GM19468 (cell line): Measurements from ENCODE around the gene RFLNA.

Experiments
- ATAC-seq: cut with Tn5 transposase; IDR thresholded peaks from one replicate; pipeline ENCODE4 v1.9.1; 2021; ENCODE audit warnings: mild to moderate bottlenecking, moderate library complexity, moderate number of reproducible peaks; ENCODE audit not compliant: unreplicated experiment; ENCODE audit errors: extremely low read depth

The RFLNA gene

DNA sequence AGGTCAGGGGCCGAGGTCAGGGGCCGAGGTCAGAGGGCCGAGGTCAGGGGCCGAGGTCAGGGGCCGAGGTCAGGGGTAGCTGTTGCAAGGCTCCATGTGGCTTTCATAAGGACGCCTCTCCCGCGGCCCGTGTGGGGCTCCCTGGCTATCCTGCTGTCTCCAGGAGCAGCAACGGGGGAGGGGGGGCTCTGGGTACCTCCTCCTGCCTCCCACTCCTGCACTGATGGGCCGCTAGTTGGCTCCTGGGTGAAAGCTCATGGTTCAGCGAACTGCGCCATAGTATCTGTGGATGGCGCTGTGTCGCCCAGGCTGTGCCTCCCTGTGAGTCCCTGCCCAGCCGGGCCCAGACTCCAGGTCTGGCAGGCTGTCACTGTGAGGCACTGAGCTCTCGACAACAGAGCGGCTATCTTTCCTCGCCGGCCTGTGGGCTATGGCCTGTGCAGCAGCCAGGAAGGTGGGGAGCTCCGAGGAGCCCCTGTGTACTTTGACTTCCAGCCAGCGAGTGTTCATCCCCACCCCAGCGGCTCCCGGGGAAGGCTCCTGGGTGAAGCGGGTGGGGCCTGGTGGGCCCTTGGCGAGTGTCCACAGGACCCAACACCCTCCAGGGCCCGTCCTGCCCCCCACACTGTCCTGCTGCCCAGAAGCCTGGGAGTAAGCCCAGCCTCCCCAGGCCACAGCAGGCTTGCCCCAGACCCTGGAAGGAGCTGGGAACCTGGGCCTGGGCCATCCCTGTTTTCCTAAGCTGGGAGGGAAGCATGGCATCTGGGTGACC is 8.1 kb downstream of the RFLNA start:
- ATAC-seq = no peak

DNA sequence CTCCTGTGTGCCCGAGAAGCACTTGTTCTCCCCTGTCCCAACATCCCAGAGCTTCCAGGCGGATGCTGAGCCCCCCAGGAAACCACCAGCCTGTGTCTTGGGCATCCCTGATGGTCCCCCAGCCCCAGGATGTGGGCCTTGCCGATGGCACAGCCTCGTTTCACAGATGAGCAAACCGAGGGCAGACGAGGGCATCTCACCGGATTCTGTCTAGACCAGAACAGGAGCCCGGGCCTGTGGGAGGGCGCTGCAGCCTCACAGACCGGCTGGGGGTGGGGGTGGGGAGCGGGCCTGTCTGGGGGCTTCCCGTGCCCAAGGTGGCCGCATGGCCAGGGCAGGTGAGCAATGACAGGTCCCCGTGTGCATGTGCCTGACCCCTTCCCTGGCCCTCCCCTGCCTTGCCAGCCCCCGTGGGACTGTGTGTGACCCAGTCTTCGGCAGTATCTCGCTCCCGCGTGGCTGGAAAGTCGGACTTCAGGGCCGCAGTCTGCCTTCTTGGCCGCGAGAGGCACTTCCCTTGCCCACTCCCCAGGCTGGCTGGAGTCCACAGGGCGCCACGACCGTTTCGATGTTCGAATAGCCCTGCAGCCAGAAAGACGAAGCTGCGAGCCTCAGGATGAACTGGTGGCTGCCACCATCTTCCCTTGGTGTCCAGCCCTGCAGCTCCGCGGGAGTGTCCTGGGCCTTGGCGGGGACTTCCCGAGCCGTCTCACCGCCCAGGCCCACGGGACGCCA is 8.9 kb downstream of the RFLNA start:
- no peak for ATAC-seq

DNA sequence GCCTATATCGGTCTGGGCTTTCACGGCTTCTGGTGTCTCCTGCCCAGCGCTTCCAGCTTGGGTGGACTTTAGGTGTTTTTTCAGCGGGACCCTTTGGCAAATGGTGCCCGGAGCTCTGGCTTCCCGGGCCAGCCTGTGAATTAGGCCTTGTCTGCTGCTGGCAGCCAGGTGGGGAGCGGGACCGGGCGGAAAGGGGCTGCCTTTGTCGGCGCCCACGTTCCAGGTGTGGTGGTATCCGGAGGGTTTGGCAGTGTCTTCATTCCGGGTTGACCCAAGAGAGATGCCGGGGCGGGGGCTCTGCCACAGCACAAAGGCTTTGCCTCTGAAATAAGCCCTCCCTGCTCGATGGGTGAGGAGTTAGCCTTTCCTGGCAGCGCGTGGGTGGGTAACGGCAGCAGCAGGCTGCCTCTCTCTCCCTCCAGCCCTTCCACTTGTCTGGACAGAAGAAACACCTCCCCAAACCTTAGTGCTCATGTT is 9.5 kb downstream of the RFLNA start:
- ATAC-seq = no peak

DNA sequence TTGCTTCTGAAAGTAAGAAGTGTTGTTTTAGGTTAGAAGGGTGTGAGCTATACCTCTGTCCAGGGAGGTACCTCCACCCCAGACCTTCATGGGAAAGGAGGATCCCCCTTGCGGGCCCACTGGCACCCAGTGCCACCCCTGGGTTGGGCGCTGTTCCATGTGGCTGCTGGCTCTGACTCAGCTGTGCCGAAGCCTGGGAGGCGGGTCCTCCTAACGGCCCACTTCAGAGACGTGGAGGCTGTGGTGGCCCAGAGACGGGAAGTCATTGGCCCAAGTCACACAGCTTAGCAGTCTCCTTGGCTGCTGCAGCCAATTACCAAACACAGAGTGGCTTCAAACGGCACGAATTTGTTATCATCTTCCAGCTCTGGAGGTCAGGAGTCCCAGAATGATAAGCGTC is 10.2 kb downstream of the RFLNA start:
- ATAC-seq = no peak

DNA sequence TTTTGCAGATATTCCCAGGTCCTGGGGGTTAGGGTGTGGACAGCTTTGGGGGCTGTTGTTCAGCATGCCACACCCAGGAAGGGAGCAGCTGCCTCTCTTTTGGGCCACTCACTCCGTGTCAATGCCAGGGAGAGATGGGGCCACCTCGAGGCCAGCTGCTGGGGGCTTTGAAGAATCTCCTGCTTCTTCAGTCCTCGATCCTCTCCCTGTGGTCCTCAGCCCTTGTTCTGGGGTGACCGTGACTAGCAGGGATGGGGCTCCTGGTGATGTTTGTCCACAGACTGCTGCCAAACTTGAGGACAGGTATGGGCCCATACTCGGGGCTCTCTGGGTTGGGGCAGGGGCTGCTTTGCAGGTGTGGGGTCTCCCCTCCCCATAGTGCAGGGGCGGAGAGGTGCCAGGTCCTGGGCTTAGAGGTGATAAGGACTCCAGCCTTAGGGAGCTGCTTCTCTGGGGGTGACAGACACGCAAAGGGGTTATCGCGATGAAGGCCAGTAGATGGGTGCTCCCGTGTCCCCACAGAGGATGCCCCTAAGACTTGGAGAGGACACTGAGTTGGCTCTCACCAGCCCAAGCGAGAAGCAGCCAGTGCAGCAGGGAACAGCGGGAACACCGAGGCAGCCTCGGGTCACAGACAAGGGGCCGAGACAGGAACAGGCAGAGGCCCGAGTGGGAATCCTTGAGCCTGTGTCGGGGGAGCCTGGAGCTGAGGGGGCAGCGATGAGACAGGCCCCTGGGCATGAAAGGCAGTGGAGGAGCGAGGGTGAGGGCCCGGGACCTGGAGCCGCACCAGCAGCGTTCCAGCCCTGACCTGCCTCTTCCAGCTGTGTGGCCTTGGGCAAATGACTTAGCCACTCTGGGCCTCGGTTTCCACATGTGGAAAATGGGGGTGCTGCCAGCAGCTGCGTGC is 11.1 kb downstream of the RFLNA start:
- no peak for ATAC-seq

DNA sequence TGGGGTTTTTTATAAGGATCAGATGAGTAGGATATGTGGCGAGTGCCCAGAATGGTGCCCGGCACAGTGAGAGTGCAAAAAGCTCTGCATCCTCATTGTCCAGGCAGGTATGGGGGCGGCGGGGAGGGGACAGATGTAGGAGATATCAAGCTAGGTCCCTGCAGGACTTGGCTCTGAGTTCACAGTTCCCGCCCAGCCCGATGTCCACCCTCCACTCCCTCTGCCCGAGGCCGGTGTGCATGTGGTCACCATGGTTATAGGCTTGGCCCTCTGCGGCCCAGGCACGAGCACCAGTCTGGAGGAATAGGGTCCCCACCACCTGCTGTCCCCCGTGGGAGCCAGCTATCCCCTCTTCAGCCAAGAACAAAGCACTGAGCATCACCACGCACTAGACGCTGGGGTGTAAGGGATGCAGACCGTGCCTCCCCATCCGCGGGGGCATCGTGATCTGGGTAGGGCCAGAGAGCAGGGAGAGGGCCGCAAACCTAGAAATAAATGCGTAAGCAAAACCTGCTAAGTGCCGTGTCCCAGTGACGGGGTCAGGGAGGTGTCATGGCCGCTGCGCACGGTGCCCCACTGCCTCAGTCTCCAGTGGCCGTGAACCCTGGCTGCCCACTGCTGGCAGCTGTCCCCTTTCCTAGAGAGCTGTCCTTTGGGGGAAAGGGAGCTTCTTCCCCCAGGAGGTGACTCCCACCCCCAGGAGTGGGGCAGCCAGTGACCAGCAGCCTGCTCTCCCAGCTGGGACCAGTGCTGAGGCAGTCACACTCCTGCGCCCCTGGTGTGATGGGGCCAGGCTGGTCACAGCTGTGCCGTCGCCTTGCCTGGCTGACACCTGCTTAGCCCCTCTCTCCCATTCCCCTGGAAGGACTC is 12.0 kb downstream of the RFLNA start:
- no peak for ATAC-seq

DNA sequence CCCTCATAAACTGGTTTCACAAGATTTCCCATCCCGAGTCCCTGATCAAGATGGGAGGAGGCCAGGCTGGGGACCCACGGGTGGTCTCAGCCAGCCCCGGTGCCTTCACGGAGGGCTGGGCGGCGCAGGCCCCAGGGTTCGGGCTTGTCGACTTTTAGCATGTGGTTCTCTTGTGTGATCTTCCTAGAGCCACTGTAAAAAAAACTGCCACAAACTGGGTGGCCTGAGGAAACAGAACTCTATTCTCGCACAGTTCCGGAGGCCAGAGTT is 12.6 kb downstream of the RFLNA start:
- ATAC-seq = no peak

DNA sequence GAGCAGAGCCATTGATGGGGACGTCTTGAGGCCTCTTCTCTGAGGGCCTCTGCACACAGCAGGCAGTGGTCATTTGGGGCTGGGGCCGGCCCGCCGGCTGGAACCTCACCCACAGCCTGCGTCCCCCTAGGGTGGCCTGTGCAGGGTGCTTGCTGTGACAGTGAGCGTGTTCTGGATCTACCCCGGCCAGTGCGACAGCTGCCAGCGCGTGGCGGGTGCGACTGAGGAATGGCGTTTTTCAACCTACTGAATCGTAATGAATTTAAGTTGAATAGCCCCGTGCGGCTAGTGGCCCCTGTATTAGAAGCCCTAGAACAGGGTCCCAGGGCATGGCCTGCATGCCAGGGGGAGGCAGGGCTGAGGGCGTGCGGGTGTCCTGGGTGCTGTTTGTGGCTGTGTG is 13.8 kb downstream of the RFLNA start:
- ATAC-seq = no peak

DNA sequence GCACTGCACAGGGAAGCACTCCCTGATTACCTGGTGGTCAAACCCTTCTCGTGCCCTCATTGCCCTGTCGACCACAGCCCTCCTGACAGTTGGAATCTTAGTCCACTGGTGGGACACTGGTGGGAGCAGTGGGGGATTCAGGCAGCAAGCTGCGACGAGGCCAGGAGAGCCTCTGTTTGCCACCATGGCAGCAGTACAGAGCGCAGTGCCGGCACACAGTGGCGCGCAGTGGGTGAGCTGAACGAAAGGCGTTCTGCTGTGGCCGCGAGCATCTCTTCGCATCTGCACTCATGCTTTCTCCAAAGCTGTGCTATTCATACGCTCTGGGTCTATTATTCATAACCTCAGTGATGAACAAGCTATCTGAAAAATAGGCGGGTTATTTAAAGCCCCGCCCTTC is 14.3 kb downstream of the RFLNA start:
- no peak for ATAC-seq

DNA sequence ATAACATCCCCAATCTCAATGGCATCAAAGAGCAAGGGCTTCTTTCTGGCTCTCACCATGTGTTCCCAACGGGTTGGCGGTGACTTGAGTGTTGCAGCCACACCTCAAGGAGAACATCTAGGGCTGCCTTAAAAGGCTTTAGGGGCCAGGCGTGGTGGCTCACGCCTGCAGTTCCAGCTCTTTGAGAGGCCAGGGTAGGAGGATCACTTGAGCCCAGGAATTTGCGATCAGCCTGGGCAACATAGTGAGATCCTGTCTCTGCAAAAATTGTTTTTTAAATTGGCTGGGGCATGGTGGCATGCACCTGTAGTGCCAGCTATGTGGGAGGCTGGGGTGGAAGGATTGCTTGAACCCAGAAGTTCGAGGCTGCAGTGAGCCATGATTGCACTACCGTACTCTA is 14.9 kb downstream of the RFLNA start:
- ATAC-seq = no peak

DNA sequence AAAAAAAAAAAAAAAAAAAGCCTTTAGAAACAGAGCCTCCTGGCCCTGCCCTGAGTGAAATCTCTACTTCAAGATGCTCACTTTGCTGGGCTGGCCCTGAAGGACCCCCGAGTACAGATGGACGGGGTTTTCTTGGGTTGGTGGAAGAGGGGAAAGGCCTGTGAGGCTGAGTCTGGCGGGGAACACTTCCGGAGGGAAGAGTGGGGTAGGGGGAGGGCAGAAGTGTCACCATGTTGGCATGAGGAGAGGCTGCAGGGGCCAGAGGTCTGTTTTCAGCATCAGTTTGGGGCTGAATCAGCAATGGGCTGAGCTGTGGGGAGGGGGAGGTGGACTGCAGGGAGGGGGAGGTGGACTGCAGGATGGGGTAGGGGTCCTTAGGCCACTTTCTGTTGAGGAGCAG is 15.3 kb downstream of the RFLNA start:
- no peak for ATAC-seq

DNA sequence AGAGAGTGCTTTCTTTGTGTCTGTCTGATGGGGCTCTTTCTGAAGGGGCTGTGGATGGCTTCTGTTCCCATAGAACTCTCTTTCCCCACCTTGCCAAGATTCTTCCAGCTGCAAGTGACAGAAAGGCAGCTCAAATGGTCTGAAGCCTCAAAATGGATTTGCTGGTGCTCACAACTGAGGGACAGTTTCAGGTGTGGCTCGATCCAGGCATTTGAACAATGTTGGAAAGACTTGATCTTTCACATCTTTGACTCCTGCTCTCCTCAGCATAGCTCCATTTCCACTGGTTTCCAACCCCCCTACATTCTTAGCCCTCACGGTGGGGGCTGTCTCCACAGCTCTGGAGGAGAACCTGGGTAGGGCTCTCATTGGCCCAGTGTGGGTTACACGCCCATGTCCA is 15.9 kb downstream of the RFLNA start:
- no peak for ATAC-seq

DNA sequence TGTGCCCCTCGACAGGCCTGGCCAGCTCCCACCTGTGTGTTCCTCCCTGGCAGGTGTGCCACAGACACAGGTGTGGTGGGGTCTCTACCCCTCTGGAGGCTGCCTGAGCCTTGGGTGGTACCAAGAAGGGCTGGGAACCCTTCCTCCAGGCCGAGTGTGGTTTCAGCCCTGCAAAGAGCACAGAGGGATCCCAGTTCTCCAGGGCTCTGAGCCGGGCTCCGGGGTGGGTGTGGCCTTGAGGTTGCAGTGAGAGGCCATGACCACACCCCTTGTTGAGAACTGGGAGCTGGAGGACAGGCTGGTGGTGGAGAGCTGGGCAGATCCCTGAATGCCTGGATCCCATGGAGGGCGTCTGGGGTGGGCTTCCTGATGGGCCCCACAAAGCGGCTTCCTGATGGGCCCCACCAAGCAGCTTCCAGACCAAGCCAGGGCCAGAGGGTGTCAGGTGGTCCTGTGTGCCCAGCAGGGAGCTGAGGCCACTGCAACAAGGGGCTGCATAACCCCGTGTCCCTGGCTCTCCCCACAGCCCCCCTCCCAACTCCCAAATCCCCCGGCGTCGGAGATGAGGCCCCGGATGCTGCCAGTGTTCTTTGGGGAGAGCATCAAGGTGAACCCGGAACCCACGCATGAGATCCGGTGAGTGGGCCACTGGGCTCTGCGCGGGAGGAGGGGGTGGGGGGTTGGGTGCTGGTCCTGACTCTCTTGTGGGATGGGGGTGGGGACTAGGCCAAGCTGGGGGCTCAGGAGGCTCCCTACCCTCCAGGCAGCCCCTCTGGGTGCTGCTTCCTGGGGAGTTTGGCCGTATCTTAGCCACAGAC is 16.6 kb downstream of the RFLNA start:
- ATAC-seq = no peak

DNA sequence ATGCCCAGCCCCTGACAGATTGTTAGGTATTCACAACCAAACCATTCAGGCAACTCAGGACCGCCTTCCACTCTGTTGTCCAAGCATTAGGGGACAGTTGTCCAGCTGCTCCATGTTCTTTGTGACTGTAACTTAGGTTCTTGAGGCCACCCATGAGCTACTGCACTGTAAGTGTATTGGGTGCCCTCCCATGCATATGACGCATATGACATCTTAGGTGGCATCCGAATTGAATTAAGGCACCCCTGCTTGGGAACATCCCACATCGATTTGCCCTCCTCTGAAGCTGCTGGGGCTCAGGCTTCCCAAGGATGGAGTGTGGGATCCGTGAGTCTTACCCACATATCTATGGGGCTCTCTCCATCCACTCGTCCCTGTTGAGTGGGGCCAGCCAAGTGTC is 17.7 kb downstream of the RFLNA start:
- no peak for ATAC-seq

DNA sequence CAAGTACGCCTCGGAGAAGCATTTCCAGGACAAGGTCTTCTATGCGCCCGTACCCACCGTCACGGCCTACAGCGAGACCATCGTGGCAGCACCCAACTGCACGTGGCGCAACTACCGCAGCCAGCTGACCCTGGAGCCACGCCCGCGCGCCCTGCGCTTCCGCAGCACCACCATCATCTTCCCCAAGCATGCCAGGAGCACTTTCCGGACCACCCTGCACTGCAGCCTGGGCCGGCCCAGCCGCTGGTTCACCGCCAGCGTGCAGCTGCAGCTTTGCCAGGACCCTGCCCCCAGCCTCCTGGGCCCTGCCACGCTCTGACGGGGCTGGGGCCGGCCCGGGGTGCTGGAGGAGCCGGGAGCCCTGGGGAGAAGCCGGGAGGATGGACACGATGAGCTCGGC is 19.3 kb downstream of the RFLNA start:
- ATAC-seq = no peak

DNA sequence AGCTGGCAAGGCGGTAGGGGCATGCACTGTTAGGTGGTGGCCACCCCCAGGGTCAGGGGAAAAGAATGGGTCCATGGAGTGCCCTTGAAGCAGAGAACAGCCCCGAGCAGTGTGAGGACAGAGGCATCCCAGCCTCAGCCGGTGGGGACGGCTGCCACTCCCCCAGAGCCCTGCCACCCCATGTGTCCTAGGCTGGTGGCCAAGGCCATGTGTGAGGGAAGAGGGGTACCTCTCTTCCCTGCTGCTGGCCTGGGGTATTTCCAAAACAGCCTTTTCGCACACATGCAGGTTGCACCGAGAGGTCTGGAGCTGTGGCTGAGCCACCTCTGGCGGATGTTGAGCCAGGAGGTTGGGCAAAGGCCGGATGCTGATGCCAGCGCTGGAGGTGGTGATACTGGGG is 19.9 kb downstream of the RFLNA start:
- ATAC-seq = no peak

DNA sequence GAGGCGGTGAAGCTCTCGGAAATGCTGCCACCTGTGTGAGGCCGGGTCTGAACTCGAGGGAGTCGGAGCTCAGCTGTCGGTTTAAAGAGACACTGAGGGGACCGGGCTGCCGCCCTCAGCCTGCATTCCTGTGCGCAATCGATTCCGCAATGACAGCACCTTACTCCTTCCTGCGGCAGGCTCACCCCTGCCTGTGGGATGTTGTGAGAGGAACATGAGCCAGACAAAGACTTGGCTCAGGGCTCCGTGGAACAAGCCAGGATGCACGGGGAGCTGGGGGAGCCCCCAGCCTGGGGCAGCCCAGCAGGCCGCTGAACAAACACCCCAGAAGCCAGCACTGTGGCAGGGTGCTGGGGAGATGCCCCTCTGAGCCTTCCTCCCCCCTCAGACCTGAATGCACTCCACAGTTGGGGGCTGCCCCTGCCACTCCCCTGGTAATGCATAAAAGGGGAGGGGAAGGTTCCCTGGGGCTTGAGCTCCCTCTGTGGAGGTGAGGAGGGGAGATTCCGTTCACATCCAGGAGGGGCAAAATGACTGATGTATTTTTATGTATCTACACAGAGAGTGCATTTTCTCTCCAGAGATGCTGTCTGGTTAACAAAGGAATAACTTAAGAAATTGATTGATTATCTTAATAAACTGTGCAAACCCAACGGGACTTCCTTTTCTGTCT is 20.6 kb downstream of the RFLNA start:
- ATAC-seq = no peak

DNA sequence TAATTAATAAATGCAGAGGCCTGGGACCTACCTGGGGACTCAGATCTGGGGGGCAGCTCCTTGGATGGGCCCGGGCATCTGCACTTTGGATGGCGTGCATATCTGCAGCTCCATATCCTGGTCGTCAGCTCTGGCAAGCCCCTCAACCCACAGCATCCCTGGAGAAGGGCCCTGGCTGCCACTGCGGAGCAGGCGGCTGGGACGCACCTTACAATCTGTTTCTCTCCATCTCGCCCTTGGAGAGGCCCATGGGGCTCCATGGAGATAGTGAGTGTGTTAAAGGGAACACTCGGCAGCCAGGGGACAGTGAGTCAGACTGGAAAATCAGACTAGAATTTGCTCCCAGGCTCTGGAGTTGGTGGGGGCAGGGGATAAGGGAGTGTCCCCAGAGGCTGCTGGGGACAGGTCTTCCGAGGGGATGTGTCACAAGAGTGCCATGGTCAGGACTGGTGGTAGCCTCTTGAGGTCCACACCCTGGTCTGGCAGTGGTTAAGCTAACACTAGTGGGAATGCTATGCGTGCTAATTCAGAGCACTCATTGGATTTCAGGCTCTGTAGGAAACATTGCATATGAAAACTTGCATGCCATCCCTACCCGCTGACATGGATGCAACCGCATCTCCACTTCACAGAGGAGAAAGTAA is 21.5 kb downstream of the RFLNA start:
- no peak for ATAC-seq
